GM18909 (cell line): ENCODE results near the gene HACD2.
A peak's percentile ranks its signal among the peaks of the same experiment; 100 is the strongest.
"Not testable (repeated sequence)": the region's sequence is repeated elsewhere in the genome, so short reads cannot be mapped to it uniquely, and the experiment has no call there.

Experiments
- ATAC-seq: cut with Tn5 transposase; IDR thresholded peaks from one replicate; pipeline ENCODE4 v1.9.1; 2021; ENCODE audit warnings: mild to moderate bottlenecking; ENCODE audit not compliant: unreplicated experiment, poor library complexity

HACD2 gene

GRCh38 chr3:123613543-123613942 lies 28.7 kb upstream of the HACD2 start:
- no peak for ATAC-seq

GRCh38 chr3:123611674-123612073 lies 26.8 kb upstream of the HACD2 start:
- not testable (repeated sequence) for ATAC-seq

DNA sequence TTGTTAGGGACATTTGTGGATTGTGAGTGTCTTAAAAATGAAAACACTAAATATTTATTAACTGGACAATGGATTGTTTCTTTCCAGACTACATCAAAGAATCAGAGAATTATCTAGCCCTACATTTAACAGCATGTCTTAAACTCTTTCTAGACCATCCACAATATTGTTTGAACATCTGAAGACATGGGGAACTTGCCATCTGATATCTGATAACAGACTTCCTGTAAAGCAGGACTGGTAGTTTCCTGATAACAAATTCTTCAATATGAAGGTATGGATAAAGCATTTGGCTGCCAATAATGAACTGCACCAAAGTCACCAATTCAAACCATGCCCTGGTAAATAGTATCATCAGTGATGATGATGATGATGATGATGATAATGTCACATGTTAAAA lies 26.2 kb upstream of the HACD2 start:
- ATAC-seq = no peak

DNA sequence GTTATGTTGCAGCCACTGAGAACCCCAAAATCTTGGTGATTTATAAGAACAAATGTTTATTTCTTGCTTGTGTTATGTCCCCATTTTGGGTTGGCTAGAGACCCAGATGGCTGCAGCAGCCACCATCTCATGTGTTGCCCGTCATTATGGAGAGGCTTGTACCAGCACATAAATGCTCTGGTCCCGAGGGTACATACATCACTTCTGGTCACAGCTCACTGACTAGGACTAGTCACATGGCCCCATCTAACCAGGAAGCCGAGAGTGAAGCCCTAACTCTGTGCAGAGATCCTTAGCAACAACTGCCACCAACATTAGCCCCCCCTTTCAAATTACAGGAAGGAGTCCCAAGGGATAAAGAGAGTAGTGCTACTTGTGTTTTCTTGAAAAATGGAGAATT lies 25.5 kb upstream of the HACD2 start:
- peak; percentile 89 for ATAC-seq

- ATAC-seq = no peak
Measured at GRCh38 chr3:123609063-123609462, 24.2 kb upstream of the HACD2 start.

GRCh38 chr3:123608263-123608937 lies 23.5 kb upstream of the HACD2 start:
- no peak for ATAC-seq

- ATAC-seq = no peak
Measured at GRCh38 chr3:123606527-123606926, 21.7 kb upstream of the HACD2 start.

- peak; percentile 74 for ATAC-seq
Measured at GRCh38 chr3:123605789-123606234, 21.0 kb upstream of the HACD2 start.

DNA sequence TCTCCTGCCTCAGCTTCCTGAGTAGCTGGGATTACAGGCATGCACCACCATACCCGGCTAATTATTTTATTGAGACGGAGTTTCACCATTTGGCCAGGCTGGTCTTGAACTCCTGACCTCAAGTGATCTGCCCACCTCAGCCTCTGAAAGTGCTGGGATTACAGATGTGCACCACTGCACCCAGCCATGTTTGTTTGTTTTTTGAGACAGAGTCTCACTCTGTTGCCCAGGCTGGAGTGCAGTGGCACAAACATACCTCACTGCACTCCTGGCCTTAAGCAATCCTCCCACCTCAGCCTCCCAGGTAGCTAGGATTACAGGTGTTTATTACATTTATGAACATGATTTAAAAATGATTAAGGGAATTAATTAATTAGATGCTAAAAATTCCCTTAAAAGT lies 18.3 kb upstream of the HACD2 start:
- not testable (repeated sequence) for ATAC-seq

DNA sequence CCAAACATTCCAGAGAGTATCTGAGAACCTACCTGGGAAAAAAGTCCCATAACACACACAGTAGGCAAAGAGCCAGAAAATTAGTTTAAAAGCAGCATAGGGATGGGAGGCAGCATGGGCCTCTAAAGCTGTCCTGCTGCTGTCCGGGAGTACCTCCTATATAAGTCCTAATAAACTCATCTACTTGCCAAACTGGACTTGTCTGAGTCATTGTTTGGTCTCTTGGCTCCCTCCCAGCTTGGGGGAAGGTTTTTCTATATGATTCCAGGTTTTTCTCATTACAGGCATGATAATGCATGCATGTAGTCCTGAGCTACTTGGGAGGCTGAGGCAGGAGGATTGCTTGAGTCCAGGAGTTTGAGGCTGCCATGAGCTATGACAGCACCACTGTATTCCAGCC lies 17.5 kb upstream of the HACD2 start:
- no peak for ATAC-seq

- not testable (repeated sequence) for ATAC-seq
Measured at GRCh38 chr3:123600863-123601262, 16.0 kb upstream of the HACD2 start.

DNA sequence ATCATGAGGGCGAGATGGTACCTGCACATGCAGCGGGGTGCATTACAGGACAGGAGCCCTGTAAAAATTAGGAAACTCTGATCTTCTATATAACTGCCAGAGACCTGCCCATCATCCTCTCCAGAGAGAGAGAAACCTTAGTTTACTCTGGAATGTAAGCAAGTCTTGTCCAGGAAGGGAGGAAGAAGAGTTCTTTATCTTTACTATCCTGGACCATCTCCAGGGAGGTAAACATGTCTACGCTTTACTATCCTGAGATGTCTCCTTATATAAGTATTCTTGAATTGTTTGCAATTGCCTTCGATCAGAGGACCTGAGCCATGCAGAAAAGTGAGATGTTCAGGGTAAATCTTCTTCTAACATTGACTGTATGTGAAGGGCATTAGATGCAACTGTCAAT lies 12.7 kb upstream of the HACD2 start:
- ATAC-seq = no peak

GRCh38 chr3:123595396-123596180 lies 10.7 kb upstream of the HACD2 start:
- no peak for ATAC-seq

DNA sequence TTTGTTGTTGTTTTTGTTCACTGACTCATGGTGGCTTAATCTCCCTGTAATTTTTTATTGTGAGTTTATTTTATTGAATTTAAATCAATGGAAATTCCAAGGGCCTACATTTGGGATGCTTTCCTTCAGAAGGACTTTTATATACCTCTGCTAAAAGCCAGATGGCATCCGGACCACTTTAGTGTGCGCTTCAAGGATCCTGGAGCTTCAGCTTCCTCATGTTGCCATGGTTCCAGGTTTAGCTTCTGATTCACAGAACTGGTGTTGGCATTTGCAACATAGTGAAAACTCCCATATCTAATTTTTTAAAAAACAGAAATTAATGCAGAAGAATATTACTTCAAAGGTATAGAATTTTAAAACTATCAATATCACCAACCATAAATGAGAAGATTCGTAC lies 8.5 kb upstream of the HACD2 start:
- no peak for ATAC-seq

- no peak for ATAC-seq
Measured at GRCh38 chr3:123590685-123591450, 6.0 kb upstream of the HACD2 start.

- no peak for ATAC-seq
Measured at GRCh38 chr3:123587401-123587800, 2.5 kb upstream of the HACD2 start.

DNA sequence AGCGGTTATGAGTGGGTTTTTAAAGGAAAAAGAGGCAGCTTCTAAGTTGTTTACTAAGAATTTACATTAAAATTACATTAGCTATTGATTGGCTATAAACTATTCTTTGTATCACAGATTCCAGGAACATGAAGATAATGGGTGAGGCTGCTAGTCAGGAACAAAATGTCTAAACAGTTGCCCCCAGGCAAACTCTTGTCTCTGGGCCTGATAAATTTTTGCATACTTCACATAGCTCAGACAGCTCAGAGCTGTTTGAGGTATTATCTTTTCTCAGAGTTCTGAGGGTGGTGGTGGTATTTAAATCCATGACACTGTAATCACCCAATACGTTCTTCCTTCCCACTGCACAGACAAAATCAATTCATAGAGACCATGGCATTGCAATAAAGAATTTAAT lies 2.1 kb upstream of the HACD2 start:
- no peak for ATAC-seq

GRCh38 chr3:123586131-123586530 lies 1.3 kb upstream of the HACD2 start:
- ATAC-seq = no peak

DNA sequence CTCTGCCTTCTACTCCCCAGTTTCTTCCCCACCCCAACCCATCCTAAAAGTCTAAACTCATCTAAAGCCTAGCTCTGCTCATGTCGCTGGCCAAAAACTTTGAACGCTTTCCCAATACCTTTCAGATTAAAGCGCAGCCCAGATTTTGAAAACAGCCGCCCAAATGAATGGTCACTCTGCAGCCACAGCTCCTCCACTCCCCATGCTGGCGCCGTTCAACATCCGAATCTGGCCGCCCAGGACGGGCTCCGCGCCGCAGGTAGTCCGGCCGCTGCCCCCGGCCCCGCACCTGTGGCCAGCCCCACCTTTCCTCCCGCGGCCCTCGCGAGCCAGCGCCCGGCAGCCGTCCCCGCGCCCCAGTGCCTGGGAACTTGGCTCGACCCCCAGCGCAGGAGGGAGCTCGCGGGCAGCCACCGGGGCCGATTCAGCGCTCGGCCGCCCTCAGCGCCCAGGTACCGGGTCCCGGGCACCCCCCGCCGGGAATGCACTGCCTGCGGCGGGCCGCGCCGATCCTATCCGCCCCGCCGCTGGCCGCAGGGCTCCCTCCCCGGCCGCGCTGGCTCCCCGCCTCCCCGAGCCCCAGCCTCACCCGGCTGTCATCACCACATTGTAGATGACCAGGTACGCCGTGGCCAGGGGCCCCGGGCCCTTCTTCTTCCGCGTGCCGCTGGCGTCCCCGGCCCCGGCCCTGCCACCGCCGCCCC lies 417 bp downstream of the HACD2 start:
- peak; percentile 37 for ATAC-seq

DNA sequence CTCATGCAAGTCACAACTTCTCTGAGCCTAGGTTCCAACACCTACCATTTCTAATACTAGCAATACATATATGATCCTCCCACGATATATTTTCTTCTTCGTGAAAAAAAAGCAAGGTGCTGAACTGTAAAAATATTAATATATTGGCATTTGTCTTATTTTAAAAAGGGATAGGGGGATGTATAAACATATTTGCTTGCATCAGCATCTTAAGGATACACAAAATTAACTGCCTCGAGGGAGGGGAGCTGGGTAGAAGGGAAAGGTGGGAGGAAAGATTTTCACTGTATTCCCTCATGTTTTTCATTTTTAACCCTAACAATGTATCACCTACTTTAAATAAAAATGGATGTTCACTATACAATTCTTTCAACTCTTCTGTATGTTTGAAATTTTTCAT lies 1.3 kb downstream of the HACD2 start:
- ATAC-seq = no peak

- no peak for ATAC-seq
Measured at GRCh38 chr3:123582315-123582714, 2.5 kb downstream of the HACD2 start.
